MCF 10A (cell line): ENCODE results near the gene ICAM4. TPM values are rescaled to one million over a fixed set of nuclear protein-coding genes. Genes with fewer than 3 reads are reported as not detected.

Source experiments
- BruUV-seq: library from RNA; stranded (reverse); fragments of 400-500 nt; replicated peaks from 2 replicates; lab custom pipeline; 2021; lab: Mats Ljungman, UMichigan
- CTCF ChIA-PET: fragments of 300-600 bp; sonication (Branson Sonifier 250); formaldehyde crosslinking; extraction: SDS; loops from one replicate; lab custom pipeline; 2021; ENCODE audit warnings: antibody characterized with exemption, inconsistent platforms; lab: Yijun Ruan, JAX
- POLR2A ChIA-PET: fragments of 300-600, 350-650 bp; sonication (Branson Sonifier 250); formaldehyde crosslinking; extraction: SDS; loops from one replicate; lab custom pipeline; 2020; ENCODE audit warnings: antibody characterized with exemption, inconsistent platforms; lab: Yijun Ruan, JAX
- DNase-seq: peaks from one replicate; pipeline ENCODE4 v3.0.0-alpha.2; 2018; ENCODE audit not compliant: unreplicated experiment
- H3K27ac Mint-ChIP-seq: one replicate; pipeline ENCODE4 v1.8.0; 2022; ENCODE audit warnings: mild to moderate bottlenecking, low read depth, mixed read lengths; ENCODE audit not compliant: unreplicated experiment
- H3K27me3 Mint-ChIP-seq: one replicate; pipeline ENCODE4 v1.8.0; 2022; ENCODE audit warnings: mixed read lengths; ENCODE audit not compliant: insufficient read depth, unreplicated experiment
- H3K36me3 Mint-ChIP-seq: one replicate; pipeline ENCODE4 v1.8.0; 2022; ENCODE audit warnings: mild to moderate bottlenecking, moderate library complexity, mixed read lengths; ENCODE audit not compliant: insufficient read depth, unreplicated experiment
- H3K4me1 Mint-ChIP-seq: one replicate; pipeline ENCODE4 v1.8.0; 2022; ENCODE audit warnings: mixed read lengths; ENCODE audit not compliant: insufficient read depth, unreplicated experiment
- H3K4me3 Mint-ChIP-seq: one replicate; pipeline ENCODE4 v1.8.0; 2022; ENCODE audit warnings: mild to moderate bottlenecking, moderate library complexity, mixed read lengths; ENCODE audit not compliant: unreplicated experiment
- H3K9me3 Mint-ChIP-seq: one replicate; pipeline ENCODE4 v1.8.0; 2022; ENCODE audit warnings: mixed read lengths; ENCODE audit not compliant: unreplicated experiment
- intact Hi-C: fragments of 100-400 bp; cut with micrococcal nuclease; formaldehyde crosslinking; loops from 2 replicates; pipeline ENCODE4 v1.14.1; 2022
- total RNA-seq: library from RNA; stranded (reverse); gene quantifications from 2 replicates; pipeline ENCODE4 v1.2.3, GENCODE V29; 2022
- TF ChIP-seq, protein P1 (sequence below): fragments of 200-600 bp; IDR thresholded peaks from one replicate; pipeline ENCODE4 v1.8.0; 2022; ENCODE audit warnings: antibody characterized with exemption, mild to moderate bottlenecking; ENCODE audit not compliant: unreplicated experiment

ICAM4 gene
- total RNA-seq, 1 experiment from 2014 or later, result not detected

DNA sequence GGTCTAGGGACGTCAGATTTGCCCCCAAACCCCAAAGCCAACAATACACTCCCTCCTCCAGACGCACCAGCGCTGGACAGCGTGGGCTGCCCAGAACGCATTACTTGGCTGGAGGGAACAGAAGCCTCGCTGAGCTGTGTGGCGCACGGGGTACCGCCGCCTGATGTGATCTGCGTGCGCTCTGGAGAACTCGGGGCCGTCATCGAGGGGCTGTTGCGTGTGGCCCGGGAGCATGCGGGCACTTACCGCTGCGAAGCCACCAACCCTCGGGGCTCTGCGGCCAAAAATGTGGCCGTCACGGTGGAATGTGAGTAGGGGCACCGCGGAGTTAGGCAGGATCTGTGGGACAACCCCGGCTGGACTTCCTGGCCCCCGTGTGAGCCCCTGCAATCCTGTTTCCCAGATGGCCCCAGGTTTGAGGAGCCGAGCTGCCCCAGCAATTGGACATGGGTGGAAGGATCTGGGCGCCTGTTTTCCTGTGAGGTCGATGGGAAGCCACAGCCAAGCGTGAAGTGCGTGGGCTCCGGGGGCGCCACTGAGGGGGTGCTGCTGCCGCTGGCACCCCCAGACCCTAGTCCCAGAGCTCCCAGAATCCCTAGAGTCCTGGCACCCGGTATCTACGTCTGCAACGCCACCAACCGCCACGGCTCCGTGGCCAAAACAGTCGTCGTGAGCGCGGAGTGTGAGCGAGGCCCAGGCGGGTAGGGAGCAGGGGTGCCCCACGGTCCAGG lies 7.0 kb downstream of the ICAM4 start:
- POLR2A ChIA-PET, result no interaction called here
- intact Hi-C loops, result no loop called here
- Mint-ChIP-seq H3K9me3 (no peaks in the 10 kb centered on the region), H3K27ac (no peak overlapping the region), H3K4me1 (peaks cover 11% of the 10 kb centered on the region), H3K36me3 (peaks cover 17% of the 10 kb centered on the region), H3K27me3 (no peaks in the 10 kb centered on the region), H3K4me3 (no peak overlapping the region)
- CTCF ChIA-PET, result no interaction called here
- TF ChIP-seq, protein P1, sequence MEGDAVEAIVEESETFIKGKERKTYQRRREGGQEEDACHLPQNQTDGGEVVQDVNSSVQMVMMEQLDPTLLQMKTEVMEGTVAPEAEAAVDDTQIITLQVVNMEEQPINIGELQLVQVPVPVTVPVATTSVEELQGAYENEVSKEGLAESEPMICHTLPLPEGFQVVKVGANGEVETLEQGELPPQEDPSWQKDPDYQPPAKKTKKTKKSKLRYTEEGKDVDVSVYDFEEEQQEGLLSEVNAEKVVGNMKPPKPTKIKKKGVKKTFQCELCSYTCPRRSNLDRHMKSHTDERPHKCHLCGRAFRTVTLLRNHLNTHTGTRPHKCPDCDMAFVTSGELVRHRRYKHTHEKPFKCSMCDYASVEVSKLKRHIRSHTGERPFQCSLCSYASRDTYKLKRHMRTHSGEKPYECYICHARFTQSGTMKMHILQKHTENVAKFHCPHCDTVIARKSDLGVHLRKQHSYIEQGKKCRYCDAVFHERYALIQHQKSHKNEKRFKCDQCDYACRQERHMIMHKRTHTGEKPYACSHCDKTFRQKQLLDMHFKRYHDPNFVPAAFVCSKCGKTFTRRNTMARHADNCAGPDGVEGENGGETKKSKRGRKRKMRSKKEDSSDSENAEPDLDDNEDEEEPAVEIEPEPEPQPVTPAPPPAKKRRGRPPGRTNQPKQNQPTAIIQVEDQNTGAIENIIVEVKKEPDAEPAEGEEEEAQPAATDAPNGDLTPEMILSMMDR, result no peak
- no peak for DNase-seq
- BruUV-seq, result no TSS peak

DNA sequence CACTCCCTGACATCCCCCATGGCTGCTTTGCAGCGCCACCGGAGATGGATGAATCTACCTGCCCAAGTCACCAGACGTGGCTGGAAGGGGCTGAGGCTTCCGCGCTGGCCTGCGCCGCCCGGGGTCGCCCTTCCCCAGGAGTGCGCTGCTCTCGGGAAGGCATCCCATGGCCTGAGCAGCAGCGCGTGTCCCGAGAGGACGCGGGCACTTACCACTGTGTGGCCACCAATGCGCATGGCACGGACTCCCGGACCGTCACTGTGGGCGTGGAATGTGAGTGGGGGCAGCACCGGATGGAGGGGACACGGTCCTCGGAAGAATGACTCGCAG lies 7.6 kb downstream of the ICAM4 start:
- H3K27me3 Mint-ChIP-seq, result no peaks in the 10 kb centered on the region
- H3K9me3 Mint-ChIP-seq, result no peaks in the 10 kb centered on the region
- DNase-seq, result no peak
- no peak overlapping the region for H3K4me3 Mint-ChIP-seq
- no TSS peak for BruUV-seq
- H3K27ac Mint-ChIP-seq, result no peak overlapping the region
- ChIA-PET CTCF (no interaction called here), POLR2A (no interaction called here)
- H3K4me1 Mint-ChIP-seq, result peaks cover 9% of the 10 kb centered on the region
- TF ChIP-seq, protein P1, result no peak
- peaks cover 17% of the 10 kb centered on the region for H3K36me3 Mint-ChIP-seq
- intact Hi-C loops, result no loop called here

DNA sequence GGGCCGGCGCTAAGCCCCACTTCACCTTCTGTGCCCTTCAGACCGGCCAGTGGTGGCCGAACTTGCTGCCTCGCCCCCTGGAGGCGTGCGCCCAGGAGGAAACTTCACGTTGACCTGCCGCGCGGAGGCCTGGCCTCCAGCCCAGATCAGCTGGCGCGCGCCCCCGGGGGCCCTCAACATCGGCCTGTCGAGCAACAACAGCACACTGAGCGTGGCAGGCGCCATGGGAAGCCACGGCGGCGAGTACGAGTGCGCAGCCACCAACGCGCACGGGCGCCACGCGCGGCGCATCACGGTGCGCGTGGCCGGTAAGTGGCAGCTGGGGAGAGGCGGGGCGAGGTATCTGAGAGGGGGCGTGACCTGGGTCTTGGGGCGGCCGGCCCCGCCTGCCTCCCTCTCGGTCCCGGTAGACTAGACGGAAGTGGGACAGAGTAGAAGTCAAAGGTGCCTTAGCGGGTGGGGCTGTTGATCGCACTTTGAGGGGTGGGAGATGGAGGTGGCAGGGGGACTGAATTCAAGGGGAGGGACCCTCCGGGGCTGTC lies 8.6 kb downstream of the ICAM4 start:
- H3K4me1 Mint-ChIP-seq, result peaks cover 5% of the 10 kb centered on the region
- H3K27me3 Mint-ChIP-seq, result no peaks in the 10 kb centered on the region
- no peak overlapping the region for H3K27ac Mint-ChIP-seq
- H3K4me3 Mint-ChIP-seq, result no peak overlapping the region
- intact Hi-C loops, result no loop called here
- H3K9me3 Mint-ChIP-seq, result no peaks in the 10 kb centered on the region
- ChIA-PET POLR2A (no interaction called here), CTCF (interaction anchor here (0.6 to 1.0 kb wide), 2 partner anchors 26 to 118 kb away, joined by 3 to 5 read pairs; no protein-coding TSS in a partner anchor)
- H3K36me3 Mint-ChIP-seq, result peaks cover 17% of the 10 kb centered on the region
- BruUV-seq, result no TSS peak
- DNase-seq, result no peak
- TF ChIP-seq, protein P1, result no peak

DNA sequence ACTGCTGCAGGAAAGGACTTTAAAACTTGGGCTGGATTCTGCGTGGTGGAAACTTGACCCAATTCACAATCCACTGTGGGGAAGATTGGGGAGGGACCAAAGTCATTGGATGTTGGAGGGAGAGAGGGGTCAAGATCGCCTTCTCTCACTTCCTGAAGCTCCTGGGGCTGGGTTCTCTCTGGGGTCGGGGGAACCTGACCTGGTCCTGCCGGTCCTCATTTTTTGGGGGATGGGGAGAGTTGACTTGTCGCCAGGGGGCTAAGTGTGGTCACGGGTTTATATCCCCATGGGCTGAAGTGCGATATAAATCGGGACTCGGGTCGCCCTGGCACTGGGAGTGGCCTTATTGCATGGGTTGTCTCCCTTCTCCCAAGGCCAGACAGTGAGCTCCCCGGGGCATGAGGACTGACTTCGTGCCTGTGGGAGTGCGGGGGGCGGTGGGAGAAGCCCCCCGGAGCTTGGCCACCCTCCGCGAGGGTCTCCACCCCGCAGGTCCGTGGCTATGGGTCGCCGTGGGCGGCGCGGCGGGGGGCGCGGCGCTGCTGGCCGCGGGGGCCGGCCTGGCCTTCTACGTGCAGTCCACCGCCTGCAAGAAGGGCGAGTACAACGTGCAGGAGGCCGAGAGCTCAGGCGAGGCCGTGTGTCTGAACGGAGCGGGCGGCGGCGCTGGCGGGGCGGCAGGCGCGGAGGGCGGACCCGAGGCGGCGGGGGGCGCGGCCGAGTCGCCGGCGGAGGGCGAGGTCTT lies 9.3 kb downstream of the ICAM4 start:
- POLR2A ChIA-PET, result no interaction called here
- H3K27ac Mint-ChIP-seq, result no peak overlapping the region

More for the DNA sequence above, 9.3 kb downstream of the ICAM4 start:
- CTCF ChIA-PET, result interaction anchor here (0.6 to 1.0 kb wide), 2 partner anchors 26 to 117 kb away, joined by 3 to 5 read pairs; no protein-coding TSS in a partner anchor
- H3K27me3 Mint-ChIP-seq, result no peaks in the 10 kb centered on the region
- BruUV-seq, result no TSS peak
- H3K9me3 Mint-ChIP-seq, result no peaks in the 10 kb centered on the region
- peaks cover 17% of the 10 kb centered on the region for H3K36me3 Mint-ChIP-seq
- intact Hi-C loops, result no loop called here
- DNase-seq, result no peak
- no peaks in the 10 kb centered on the region for H3K4me1 Mint-ChIP-seq
- no peak overlapping the region for H3K4me3 Mint-ChIP-seq
- TF ChIP-seq, protein P1, result no peak
